ENCODE measurements around the gene NFIX. TPM values are rescaled to one million over a fixed set of nuclear protein-coding genes. Genes with fewer than 3 reads are reported as not detected.

The NFIX gene
- total and polyA plus RNA-seq, 9 of the 15 experiments (the other 6 are each of a cell fraction or from before 2014, with no cell fraction given), result 0.28 to 26.8 (median 5.4) TPM

DNA sequence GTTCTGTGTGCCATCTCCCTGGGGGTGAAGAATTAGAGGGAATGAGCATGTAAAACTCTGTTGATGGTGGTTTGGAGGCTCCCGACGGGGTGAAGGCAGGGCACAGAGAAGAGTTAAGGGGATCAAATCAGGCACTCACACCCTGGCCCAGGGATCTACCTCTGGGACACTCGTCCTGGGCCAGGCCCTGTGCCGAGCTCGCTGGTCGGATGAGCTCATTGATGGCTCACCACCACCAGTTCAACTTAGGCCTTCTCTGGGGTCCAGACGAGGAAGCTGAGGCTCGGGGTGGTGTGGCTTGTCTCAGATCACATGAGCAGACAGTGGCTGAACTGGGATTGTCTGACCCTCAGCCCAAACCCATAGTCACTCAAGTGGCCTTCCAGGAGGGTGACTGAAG is 124.4 kb downstream of the NFIX start (continued):
- TF ChIP-seq POLR2AphosphoS5 (IDR thresholded peaks at IDR 0.05; ENCODE audit: control insufficient read depth, insufficient read depth, low read depth, low read length), result 0 out of 2 replicates have a peak, but pooled peaks have one; percentile 13
- TF ChIP-seq, protein P1, sequence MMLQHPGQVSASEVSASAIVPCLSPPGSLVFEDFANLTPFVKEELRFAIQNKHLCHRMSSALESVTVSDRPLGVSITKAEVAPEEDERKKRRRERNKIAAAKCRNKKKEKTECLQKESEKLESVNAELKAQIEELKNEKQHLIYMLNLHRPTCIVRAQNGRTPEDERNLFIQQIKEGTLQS (IDR thresholded peaks at IDR 0.05), result peak; percentile 23; the same call in 1 of the 2 replicates
- TF ChIP-seq, protein P1 (CRISPR knock-in tag; conservative IDR thresholded peaks at IDR 0.05), result no peak

DNA sequence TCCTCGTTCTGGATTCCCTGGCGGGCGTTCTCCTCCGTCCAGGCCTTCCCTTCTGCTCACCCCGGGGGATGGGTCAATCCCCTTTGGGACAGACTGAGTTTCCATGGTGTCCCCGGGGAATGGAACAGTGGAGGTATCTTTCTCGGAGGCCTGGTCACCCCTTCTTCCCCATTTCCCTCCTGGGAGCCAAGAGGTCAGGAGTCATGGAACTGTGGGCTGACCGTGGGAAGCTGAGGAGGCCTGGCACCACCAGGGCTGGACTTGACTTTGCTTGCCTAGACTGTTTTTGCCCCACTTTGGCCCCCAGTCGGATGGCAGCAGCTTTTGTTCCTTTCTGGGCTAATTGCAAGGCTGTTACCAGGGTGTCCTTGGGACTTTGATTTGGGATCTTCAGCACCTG is 124.8 kb downstream of the NFIX start:
- ATAC-seq, result no peak
- BruUV-seq (replicated peaks), result no TSS peak
- Histone ChIP-seq H3K27me3 (ENCODE audit: control insufficient read depth in 2 of 2, insufficient read depth in 2 of 2, low read length in 2 of 2) (no peaks in the 10 kb centered on the region), H3K79me2 (ENCODE audit: control insufficient read depth, insufficient read depth, low read length) (peaks cover 95% of the 10 kb centered on the region), H3K27ac (ENCODE audit: extremely low read depth, low read depth, low read length) (peak overlapping the region; percentile 95; the same call in 2 of the 3 replicates), H3K9me1 (ENCODE audit: control insufficient read depth, insufficient read depth, low read length) (peaks cover 12% of the 10 kb centered on the region), H2AFZ (ENCODE audit: low read depth, low read length) (no peak overlapping the region), H3K4me3 (no peak overlapping the region), H4K20me1 (replicated peaks; ENCODE audit: control insufficient read depth, insufficient read depth, low read length) (peaks cover 52% of the 10 kb centered on the region), H3K9me3 (replicated peaks; ENCODE audit: control insufficient read depth, insufficient read depth, low read depth, low read length) (no peaks in the 10 kb centered on the region), H3K9ac (ENCODE audit: insufficient read depth in 1 of 2, low read depth in 2 of 2, low read length in 2 of 2) (peak overlapping the region; percentile 62 to 97; a peak in 3 of 4 replicates), H3K36me3 (ENCODE audit: control insufficient read depth, insufficient read depth, low read length) (peaks cover 63% of the 10 kb centered on the region), H3K4me1 (replicated peaks in 1 of 2; ENCODE audit: control insufficient read depth in 2 of 2, insufficient read depth in 2 of 2, low read length in 2 of 2) (peaks cover 21 to 56% of the 10 kb centered on the region in 2 experiments; a peak in 4 of 5 replicates), H3K4me2 (ENCODE audit: insufficient read depth, low read length) (peak overlapping the region; percentile 88)
- in situ Hi-C loops (cut with MboI), result no loop called here
- intact Hi-C loops (cut with micrococcal nuclease), result no loop called here
- TF ChIP-seq, protein P2, sequence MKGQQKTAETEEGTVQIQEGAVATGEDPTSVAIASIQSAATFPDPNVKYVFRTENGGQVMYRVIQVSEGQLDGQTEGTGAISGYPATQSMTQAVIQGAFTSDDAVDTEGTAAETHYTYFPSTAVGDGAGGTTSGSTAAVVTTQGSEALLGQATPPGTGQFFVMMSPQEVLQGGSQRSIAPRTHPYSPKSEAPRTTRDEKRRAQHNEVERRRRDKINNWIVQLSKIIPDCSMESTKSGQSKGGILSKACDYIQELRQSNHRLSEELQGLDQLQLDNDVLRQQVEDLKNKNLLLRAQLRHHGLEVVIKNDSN (CRISPR knock-in tag; IDR thresholded peaks at IDR 0.05), result 0 out of 2 replicates have a peak, but pooled peaks have one; percentile 11
- no peak for TF ChIP-seq SNRNP70 (optimal IDR thresholded peaks at IDR 0.05; ENCODE audit: low read depth, low read length)
- TF ChIP-seq SUPT5H (IDR thresholded peaks at IDR 0.05), result no peak
- 0 out of 2 replicates have a peak, but pooled peaks have one; percentile 42 for TF ChIP-seq RBFOX2 (IDR thresholded peaks at IDR 0.05; ENCODE audit: low read depth, low read length)
- TF ChIP-seq, protein P3, sequence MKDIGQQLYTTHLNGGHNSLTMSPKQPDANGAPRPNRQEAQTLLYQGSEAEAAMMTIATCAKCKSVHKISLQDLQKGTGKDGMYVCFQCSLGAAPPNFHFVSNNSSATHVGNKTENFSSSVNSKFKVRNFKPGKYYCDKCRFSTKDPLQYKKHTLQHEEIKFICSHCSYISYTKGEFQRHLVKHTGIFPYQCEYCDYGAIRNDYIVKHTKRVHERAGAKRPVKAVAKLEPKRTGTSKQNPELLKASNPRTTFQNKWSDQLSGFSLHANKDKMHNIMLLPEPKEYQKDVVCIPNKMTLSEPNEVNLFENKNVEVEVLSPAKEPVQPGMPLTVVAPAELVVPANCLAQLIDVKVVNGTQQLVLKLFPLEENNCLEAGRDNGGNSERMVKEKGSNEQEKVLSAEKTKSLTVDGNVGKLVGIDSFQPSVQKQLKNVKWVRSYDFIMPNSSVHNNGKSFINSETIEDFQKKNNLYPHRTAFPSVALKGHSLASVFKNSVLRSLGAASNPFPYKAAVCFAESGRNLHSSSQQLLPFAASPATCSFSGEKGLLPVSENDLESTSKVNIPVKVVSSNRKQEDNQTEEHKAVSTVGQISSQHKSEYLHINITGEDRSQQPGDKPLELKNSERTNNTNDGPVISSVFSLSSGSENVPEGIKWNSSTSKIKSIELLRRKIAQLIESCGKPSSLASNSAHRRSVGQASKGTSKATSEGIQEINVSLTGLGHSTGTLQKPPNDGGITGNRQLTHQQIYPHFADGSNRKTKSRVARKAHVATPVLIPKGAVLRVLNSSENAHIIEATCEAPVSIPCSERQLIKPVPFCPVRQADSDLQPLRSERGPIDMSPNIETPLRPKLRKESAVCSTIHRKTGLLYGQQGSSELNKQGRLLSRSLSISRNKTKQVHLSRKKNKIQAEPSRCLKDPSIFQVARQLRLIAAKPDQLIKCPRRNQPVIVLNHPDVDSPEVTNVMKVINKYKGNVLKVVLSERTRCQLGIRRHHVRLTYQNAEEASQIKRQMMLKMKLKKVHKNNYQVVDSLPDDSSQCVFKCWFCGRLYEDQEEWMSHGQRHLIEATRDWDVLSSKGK (CRISPR knock-in tag; IDR thresholded peaks at IDR 0.05), result no peak
- FAIRE-seq, result no peak
- DNase-seq (ENCODE audit: extremely low read depth in 1 of 4, low spot score in 3 of 4), result no peak
- WGBS (ENCODE audit: insufficient coverage, low coverage, missing lambda C conversion rate), result 78% methylated on average over 9 of the region's 9 CpGs
- ChIA-PET POLR2A (interaction anchor here (0.5 to 4.9 kb wide), 12 partner anchors 8 to 35 kb away, joined by 3 to 31 read pairs (median 6); partner anchors contain the start of genes IER2 and STX10), CTCF (ENCODE audit: low intra/inter-chr PET ratio) (no interaction called here)
